GM21528 (cell line): Measurements from ENCODE around the gene GPS1.
A peak's percentile ranks its signal among the peaks of the same experiment; 100 is the strongest.

Source experiments
- ATAC-seq: cut with Tn5 transposase; IDR thresholded peaks from one replicate; pipeline ENCODE4 v1.9.1; 2021; ENCODE audit warnings: mild to moderate bottlenecking, moderate library complexity; ENCODE audit not compliant: unreplicated experiment, low FRiP score

Gene GPS1

GRCh38 chr17:82051776-82052637, at the start of gene GPS1, which contains the start of gene RFNG:
GPS1 (plus strand) TSS chr17:82051898; CDS start chr17:82051932, 34 bp downstream.
RFNG (minus strand) TSS chr17:82051811; CDS start chr17:82051766, 45 bp downstream.
- peak; percentile 61 for ATAC-seq

DNA sequence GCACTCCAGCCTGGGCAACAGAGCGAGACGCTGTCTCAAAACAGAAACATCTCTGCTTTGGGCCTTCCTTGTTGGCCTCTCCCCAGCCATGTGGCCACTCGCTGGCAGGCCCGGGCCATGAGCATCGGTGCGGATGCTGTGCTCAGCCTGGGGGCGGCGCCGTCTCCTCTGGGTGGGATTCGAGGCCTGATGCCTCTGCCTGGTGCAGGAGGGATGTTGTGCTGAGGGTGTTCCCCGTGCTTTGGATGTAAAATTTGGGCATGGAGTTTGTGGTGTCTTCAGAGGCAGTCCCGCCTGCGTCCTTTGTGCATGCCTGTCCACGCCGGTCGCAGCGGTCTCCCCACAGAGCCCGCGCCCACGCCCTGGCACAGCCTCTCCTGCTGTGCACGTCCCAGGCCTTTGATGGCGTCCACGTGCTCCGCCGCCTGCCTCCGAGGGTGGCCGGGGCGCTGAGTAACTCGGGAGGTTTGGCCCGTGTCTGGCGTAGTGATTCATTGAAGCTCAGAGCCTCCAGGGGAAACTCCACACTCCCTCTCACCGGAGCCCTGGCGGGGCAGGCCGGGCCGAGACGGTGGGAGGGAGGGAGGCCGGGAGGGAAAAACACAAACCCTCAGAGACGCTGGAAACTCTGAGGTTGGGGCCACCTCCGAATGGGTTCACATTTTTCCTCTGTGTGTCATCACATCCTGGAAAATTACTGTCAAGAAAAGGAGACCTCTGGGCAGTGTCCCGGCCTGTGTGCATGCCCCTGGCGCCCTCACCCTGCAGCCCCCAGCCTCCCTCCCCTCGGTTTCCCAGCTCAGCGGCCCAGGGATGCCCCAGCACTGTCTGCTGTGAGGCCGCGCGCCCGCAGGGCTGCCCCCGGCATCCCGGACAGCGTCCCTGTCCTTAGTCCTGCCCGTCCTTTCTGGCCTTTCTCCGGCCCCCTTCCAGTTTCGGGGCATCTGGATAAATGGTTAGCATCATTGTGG, 48.0 kb upstream of the GPS1 start:
- ATAC-seq, result no peak

DNA sequence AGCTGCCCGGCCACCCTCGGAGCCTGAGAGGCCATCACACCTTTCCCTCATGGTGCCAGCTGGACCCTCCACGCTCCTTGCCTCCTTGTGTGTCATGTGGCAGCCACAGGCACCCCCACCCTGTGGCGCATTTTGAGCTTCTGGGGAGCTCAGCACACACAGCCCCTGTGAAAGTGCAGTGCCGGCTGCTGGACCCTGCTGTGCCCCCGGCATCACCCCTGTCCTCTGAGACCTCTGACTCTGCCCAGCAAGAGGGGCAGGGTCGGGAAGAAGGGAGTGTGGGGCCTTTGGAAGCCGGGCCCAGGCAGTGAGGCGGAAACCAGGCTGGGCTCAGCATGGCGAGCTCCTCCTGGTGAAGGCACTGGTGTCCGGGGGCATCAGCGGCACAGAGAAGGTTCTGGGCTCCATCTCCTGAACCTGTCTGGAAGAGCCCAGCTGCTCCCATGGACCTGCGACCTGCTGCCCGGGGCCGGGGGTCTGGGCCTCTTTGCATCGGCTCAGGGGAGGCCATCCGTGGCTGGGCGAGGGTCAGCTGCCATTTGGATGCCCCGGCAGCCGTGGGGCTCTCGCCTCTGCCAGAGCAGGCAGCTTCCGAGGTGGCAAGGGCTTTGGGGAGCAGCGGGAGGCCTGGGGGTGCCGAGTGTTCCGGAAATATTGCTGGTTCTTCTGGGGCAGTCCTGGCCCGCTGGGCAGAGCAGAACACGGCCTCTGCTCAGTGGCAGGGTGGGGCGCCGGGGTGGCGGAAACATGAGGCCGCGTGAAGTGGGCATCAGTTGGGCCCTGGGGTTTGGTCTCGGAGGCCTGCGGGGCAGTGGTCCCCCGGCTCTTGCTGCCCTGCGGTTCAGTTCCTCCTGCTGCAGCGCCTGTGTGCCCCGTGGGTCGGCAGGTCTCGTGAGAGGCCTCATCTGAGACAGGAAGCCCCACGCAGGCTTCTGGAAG, 46.9 kb upstream of the GPS1 start:
- ATAC-seq, result no peak

- ATAC-seq, result no peak
These were observed 45.9 kb upstream of the GPS1 start for GRCh38 chr17:82005701-82006348.

DNA sequence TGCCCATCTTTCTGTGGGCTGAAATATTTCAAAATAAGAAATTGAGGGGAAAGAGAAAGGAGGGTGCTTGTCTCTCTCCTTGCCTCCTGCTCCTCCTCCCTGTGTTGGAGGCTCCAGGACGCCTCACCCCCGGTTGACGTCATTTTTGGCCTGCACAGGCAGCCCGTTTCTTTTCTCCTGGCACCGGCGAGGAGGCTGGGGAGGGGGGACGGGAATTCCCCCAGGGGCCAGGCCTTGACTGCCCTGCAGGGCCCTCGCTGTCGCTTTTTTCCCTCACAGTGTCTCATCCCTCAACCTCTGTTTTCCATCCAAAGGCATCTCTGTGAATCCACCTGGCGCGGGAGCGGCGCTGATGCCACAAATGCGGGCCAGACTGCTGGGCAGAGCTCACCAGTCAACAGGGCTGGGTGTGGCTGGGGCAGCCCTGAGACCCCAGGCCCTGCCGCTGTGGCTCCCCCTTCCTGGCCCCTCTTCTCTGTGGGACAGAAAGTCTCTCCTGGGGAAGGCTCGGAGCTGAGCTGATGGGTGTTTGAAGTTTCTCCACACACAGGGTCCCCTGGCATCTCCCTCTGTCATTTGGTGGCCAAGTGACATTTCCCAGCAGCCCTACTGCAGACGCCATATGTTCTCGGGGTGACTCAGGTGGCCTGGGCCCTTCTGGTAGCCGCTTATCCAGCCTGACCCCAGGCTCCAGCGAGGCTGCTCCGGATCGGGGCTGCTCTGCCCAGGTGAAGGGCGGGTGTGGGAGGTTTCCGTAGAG, 45.0 kb upstream of the GPS1 start:
- ATAC-seq, result no peak

- no peak for ATAC-seq
These were observed 44.5 kb upstream of the GPS1 start for GRCh38 chr17:82007228-82007494.

- ATAC-seq, result no peak
These were observed 44.0 kb upstream of the GPS1 start for GRCh38 chr17:82007495-82008257.

DNA sequence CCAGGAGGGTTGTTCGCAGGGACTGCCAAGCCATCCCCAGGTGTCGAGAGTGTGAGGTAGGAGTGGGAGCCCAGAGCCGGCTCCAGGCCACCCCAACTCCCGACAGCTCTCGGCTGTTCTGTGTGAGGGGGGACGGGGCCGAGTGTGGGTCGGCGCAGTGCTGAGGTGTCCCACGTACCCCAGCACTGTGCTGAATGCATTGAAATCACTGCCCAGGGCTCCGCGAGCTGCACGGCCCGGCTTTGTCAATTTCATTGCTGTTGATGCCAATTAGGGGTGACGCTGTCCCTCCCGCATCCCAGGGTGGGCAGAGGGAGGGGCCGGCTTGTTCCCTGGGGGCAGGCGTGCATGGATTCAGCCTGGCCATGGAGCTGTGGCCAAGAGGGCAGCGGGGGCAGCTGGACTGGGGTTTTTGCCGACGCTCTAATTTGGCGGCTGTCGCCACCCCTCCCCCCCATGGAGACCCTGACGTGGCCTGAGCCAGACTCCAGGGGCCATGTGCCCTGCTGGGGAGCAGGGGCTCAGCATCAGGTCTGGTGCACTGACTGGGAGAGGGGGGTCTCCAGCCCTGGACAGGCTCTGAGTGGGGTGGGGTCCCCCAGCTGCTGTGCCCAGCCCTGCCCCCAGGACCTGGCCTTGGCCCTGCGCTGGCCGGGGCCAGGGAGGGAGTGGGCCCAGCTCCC, 43.3 kb upstream of the GPS1 start:
- no peak for ATAC-seq

GRCh38 chr17:82008941-82009405, 42.7 kb upstream of the GPS1 start:
- no peak for ATAC-seq

DNA sequence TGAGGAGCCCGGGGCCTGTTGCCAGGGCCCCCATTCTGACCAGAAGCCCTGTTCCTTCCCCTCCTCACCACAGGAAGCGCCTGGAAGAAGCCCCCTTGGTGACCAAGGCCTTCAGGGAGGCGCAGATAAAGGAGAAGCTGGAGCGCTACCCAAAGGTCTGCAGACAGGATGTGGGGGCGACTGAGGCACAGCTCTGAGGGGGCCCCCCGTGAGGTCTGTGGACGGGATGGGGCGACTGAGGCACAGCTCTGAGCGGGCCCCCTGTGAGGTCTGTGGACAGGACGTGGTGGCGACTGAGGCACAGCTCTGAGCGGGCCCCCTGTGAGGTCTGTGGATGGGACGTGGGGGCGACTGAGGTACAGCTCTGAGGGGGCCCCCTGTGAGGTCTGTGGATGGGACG, 42.3 kb upstream of the GPS1 start:
- no peak for ATAC-seq

- no peak for ATAC-seq
These were observed 40.8 kb upstream of the GPS1 start for GRCh38 chr17:82010575-82011525.

- no peak for ATAC-seq
These were observed 40.0 kb upstream of the GPS1 start for GRCh38 chr17:82011617-82012187.

DNA sequence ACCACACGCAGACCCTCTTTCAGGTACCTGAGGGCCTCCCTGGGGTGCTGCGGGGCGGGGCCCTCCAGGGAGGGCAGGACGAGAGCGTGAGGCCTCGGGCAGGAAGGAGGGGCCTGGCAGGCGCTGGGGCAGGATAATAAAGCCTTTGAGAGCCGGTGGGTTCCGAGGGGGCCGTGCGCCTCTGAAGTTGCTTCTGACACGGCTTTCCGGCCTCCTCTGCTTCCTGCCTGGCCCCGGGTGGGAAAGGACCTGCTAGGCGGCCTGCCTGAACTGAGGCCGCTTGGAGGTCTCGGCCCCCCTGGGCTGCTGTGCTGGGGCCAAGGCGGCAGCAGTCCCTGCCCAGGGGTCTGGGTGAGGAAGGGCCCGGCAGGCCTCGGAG, 39.4 kb upstream of the GPS1 start:
- no peak for ATAC-seq

DNA sequence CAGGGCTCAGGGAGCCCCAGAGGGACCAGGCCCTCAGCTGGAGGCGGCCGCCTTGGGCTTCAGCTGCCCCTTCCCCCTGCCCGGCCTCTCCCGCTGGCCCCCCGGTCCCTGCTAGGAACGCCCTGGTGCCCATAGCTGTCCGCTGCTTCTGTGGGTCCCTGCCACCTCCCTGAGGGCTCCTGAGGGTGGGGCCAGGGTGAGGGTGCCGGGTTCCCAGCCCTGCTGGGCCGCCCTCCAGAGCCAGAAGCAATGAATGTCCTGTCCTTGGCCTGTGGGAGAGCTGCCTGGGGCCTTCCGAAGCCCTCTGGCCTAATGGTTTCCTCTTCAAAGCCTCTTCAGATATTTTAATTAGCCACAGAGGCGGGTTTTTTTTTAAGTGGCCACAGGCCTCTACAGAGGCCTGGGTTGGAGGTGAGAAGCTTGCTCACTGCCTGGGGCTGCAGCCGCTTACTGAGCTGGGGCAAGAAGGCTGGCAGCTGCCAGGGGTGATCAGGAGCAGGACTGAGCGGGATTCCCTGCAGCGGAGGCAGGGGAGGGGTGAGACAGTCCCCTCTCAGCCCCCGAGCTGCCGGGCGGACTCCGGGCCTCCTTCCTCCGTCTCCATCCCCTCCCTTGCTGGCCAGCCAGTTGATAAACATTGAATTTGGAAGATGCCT, 38.9 kb upstream of the GPS1 start:
- ATAC-seq, result no peak

GRCh38 chr17:82013341-82013740, 38.4 kb upstream of the GPS1 start:
- ATAC-seq, result no peak

DNA sequence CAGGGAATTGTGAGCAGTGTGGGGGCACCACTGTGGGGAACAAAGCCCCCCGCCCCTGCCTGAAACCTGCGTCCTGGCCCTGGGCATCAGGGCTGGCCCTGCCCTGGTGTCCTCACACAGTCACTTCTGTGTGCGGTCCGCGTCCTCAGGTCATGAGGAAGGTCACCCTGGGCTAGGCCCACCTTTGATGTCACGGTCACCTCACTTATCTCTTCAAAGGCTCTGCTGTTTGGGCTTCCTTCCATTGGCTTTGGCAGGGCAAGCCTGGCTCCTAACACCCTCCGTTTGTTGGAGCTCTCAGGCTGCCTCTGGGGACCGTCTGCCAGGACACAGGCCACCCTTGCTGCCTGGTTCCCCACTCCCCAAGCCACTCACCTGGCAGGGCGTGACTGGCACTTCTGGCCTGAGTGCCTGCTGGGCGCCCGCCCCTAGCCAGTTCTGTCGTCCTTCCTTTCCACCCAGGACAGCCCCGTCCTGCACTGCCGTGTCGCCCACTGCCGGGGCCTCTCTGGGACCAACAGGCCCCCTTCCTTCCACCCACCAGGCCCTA, 37.9 kb upstream of the GPS1 start:
- ATAC-seq, result no peak
